SHP77 (cell line): ENCODE results near the gene RDH13.

Experiments used
- DNase-seq, 2 experiments: peaks; one replicate each; lab custom pipeline; 2025; lab: John Stamatoyannopoulos, UW

RDH13 gene

GRCh38 chr19:55091955-55092354 is 29.0 kb upstream of the RDH13 start:
- DNase-seq = no peak

GRCh38 chr19:55091126-55091910 is 28.4 kb upstream of the RDH13 start:
- no peak for DNase-seq

GRCh38 chr19:55090564-55090963 is 27.6 kb upstream of the RDH13 start:
- no peak for DNase-seq

GRCh38 chr19:55089342-55089944 is 26.5 kb upstream of the RDH13 start:
- DNase-seq = no peak

GRCh38 chr19:55088543-55089341 is 25.8 kb upstream of the RDH13 start:
- DNase-seq = peak; percentile 57 to 73

GRCh38 chr19:55088021-55088451 is 25.1 kb upstream of the RDH13 start:
- DNase-seq = no peak

GRCh38 chr19:55087542-55087901 is 24.6 kb upstream of the RDH13 start:
- DNase-seq = no peak

GRCh38 chr19:55086730-55087541 is 24.0 kb upstream of the RDH13 start:
- DNase-seq = no peak

GRCh38 chr19:55085923-55086715 is 23.2 kb upstream of the RDH13 start:
- no peak for DNase-seq

- no peak for DNase-seq
Observed at GRCh38 chr19:55084416-55084815, 21.5 kb upstream of the RDH13 start.

GRCh38 chr19:55083004-55083850 is 20.3 kb upstream of the RDH13 start:
- no peak for DNase-seq

- no peak for DNase-seq
Observed at GRCh38 chr19:55082020-55082851, 19.3 kb upstream of the RDH13 start.

GRCh38 chr19:55081770-55082019 is 18.7 kb upstream of the RDH13 start:
- no peak for DNase-seq

GRCh38 chr19:55080968-55081769 is 18.2 kb upstream of the RDH13 start:
- peak; percentile 45 for DNase-seq

- DNase-seq = peak; percentile 75 to 88
Observed at GRCh38 chr19:55080121-55080967, 17.4 kb upstream of the RDH13 start.

- DNase-seq = no peak
Observed at GRCh38 chr19:55079400-55080038, 16.6 kb upstream of the RDH13 start.

- DNase-seq = no peak
Observed at GRCh38 chr19:55078996-55079395, 16.0 kb upstream of the RDH13 start.
